ENCODE results near the gene CPNE2.

Gene CPNE2

DNA sequence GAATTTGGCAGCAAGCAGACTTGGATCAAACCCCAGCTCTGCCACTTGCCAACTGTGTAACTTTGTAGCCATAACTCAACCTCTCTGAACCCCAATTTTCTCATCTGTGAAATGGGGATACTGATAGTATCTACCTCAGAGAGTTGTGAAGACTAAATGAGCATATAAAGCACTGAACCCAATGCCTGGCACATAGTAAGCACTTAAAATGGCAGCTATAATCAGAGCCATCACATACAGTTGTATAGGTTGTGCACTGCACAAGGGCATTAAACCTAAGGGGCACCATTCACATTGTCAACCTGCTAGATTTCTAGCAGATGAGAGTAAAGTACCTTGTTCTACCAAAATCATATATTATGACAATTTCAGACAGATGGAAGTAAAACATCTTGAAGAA is 10.6 kb upstream of the CPNE2 start:
- H3K79me2 ChIP-seq (ENCODE audit: insufficient read depth, low read length): no peaks in the 10 kb centered on the region
- H3K4me3 ChIP-seq (ENCODE audit: low read depth, low read length, poor library complexity, severe bottlenecking): no peak overlapping the region
- H3K36me3 ChIP-seq (ENCODE audit: insufficient read depth, low read length): no peaks in the 10 kb centered on the region
- H3K4me1 ChIP-seq (ENCODE audit: insufficient read depth, low read length, severe bottlenecking): peaks cover 20% of the 10 kb centered on the region
- H3K9me2 ChIP-seq (ENCODE audit: low read depth, low read length): no peaks in the 10 kb centered on the region
- H3K9ac ChIP-seq (ENCODE audit: low read length): no peak overlapping the region
- H3F3A ChIP-seq (ENCODE audit: insufficient read depth, low read length): no peaks in the 10 kb centered on the region
- H3K4me2 ChIP-seq (ENCODE audit: low read length): no peak overlapping the region
- no peak for TF ChIP-seq EZH2 (IDR thresholded peaks at IDR 0.05; ENCODE audit: borderline replicate concordance, low read length)
- no peak overlapping the region for H2AFZ ChIP-seq (ENCODE audit: low read length)
- no peaks in the 10 kb centered on the region for H4K20me1 ChIP-seq (ENCODE audit: insufficient read depth, low read length)
- no peak overlapping the region for H3K27ac ChIP-seq (ENCODE audit: low read depth, low read length, poor library complexity, severe bottlenecking)
- no peaks in the 10 kb centered on the region for H3K9me3 ChIP-seq (ENCODE audit: low read length)
- H3K27me3 ChIP-seq (ENCODE audit: insufficient read depth, low read length): no peaks in the 10 kb centered on the region

DNA sequence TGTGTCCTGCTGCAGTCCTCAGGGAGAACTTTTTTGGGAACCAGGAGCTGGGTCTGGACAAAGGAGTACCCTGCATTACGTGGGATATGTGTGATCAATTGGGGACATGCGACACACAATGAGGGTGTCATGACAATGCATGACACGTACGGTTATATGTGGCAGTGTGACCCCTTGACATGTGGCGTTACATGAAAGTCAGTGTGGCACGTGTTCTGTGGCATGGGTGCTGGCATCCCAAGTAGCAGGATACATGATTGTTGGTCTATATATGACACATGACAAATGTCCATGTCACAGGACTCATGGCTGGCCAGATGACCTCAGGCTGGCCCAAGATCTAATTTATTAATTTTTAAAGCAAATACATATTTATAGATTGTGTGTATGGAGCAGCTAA is 9.7 kb upstream of the CPNE2 start:
- H3K27ac ChIP-seq (ENCODE audit: low read depth, low read length, poor library complexity, severe bottlenecking): no peak overlapping the region
- no peak overlapping the region for H3K4me2 ChIP-seq (ENCODE audit: low read length)
- H2AFZ ChIP-seq (ENCODE audit: low read length): no peak overlapping the region
- no peaks in the 10 kb centered on the region for H3K9me3 ChIP-seq (ENCODE audit: low read length)
- TF ChIP-seq, protein P1, sequence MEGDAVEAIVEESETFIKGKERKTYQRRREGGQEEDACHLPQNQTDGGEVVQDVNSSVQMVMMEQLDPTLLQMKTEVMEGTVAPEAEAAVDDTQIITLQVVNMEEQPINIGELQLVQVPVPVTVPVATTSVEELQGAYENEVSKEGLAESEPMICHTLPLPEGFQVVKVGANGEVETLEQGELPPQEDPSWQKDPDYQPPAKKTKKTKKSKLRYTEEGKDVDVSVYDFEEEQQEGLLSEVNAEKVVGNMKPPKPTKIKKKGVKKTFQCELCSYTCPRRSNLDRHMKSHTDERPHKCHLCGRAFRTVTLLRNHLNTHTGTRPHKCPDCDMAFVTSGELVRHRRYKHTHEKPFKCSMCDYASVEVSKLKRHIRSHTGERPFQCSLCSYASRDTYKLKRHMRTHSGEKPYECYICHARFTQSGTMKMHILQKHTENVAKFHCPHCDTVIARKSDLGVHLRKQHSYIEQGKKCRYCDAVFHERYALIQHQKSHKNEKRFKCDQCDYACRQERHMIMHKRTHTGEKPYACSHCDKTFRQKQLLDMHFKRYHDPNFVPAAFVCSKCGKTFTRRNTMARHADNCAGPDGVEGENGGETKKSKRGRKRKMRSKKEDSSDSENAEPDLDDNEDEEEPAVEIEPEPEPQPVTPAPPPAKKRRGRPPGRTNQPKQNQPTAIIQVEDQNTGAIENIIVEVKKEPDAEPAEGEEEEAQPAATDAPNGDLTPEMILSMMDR (IDR thresholded peaks at IDR 0.05; ENCODE audit: low read length): no peak
- no peak for TF ChIP-seq EZH2 (IDR thresholded peaks at IDR 0.05; ENCODE audit: borderline replicate concordance, low read length)
- no peaks in the 10 kb centered on the region for H4K20me1 ChIP-seq (ENCODE audit: insufficient read depth, low read length)
- H3K27me3 ChIP-seq (ENCODE audit: insufficient read depth, low read length): no peaks in the 10 kb centered on the region
- H3K9ac ChIP-seq (ENCODE audit: low read length): no peak overlapping the region
- H3K4me1 ChIP-seq (ENCODE audit: insufficient read depth, low read length, severe bottlenecking): peaks cover 20% of the 10 kb centered on the region
- no peak overlapping the region for H3K4me3 ChIP-seq (ENCODE audit: low read depth, low read length, poor library complexity, severe bottlenecking)
- no peaks in the 10 kb centered on the region for H3K36me3 ChIP-seq (ENCODE audit: insufficient read depth, low read length)
- no peaks in the 10 kb centered on the region for H3K9me2 ChIP-seq (ENCODE audit: low read depth, low read length)
- H3F3A ChIP-seq (ENCODE audit: insufficient read depth, low read length): no peaks in the 10 kb centered on the region
- H3K79me2 ChIP-seq (ENCODE audit: insufficient read depth, low read length): no peaks in the 10 kb centered on the region

GRCh38 chr16:57083485-57084126 is 8.8 kb upstream of the CPNE2 start:
- Histone ChIP-seq H3K27me3 (ENCODE audit: insufficient read depth, low read length) (no peaks in the 10 kb centered on the region), H3K4me3 (ENCODE audit: low read depth, low read length, poor library complexity, severe bottlenecking) (no peak overlapping the region), H3K9me2 (ENCODE audit: low read depth, low read length) (no peaks in the 10 kb centered on the region), H4K20me1 (ENCODE audit: insufficient read depth, low read length) (no peaks in the 10 kb centered on the region), H3K27ac (ENCODE audit: low read depth, low read length, poor library complexity, severe bottlenecking) (no peak overlapping the region), H2AFZ (ENCODE audit: low read length) (no peak overlapping the region), H3K4me2 (ENCODE audit: low read length) (no peak overlapping the region), H3K9me3 (ENCODE audit: low read length) (no peaks in the 10 kb centered on the region), H3F3A (ENCODE audit: insufficient read depth, low read length) (no peaks in the 10 kb centered on the region), H3K79me2 (ENCODE audit: insufficient read depth, low read length) (no peaks in the 10 kb centered on the region), H3K9ac (ENCODE audit: low read length) (no peak overlapping the region), H3K36me3 (ENCODE audit: insufficient read depth, low read length) (no peaks in the 10 kb centered on the region), H3K4me1 (ENCODE audit: insufficient read depth, low read length, severe bottlenecking) (peaks cover 21% of the 10 kb centered on the region)
- TF ChIP-seq, protein P1 (IDR thresholded peaks at IDR 0.05; ENCODE audit: low read length): no peak
- TF ChIP-seq EZH2 (IDR thresholded peaks at IDR 0.05; ENCODE audit: borderline replicate concordance, low read length): no peak

GRCh38 chr16:57084257-57084770 is 8.1 kb upstream of the CPNE2 start:
- H3K9ac ChIP-seq (ENCODE audit: low read length): no peak overlapping the region; the same call in 1 of the 2 replicates
- no peaks in the 10 kb centered on the region for H3K36me3 ChIP-seq (ENCODE audit: insufficient read depth, low read length)
- peak overlapping the region; percentile 66 for H3K27ac ChIP-seq (ENCODE audit: low read depth, low read length, poor library complexity, severe bottlenecking)
- no peaks in the 10 kb centered on the region for H3K27me3 ChIP-seq (ENCODE audit: insufficient read depth, low read length)
- no peaks in the 10 kb centered on the region for H3K9me3 ChIP-seq (ENCODE audit: low read length)
- no peaks in the 10 kb centered on the region for H4K20me1 ChIP-seq (ENCODE audit: insufficient read depth, low read length)
- no peak for TF ChIP-seq EZH2 (IDR thresholded peaks at IDR 0.05; ENCODE audit: borderline replicate concordance, low read length)
- TF ChIP-seq, protein P1 (IDR thresholded peaks at IDR 0.05; ENCODE audit: low read length): peak; percentile 98
- H3F3A ChIP-seq (ENCODE audit: insufficient read depth, low read length): no peaks in the 10 kb centered on the region
- no peak overlapping the region for H2AFZ ChIP-seq (ENCODE audit: low read length)
- no peak overlapping the region for H3K4me3 ChIP-seq (ENCODE audit: low read depth, low read length, poor library complexity, severe bottlenecking)
- H3K9me2 ChIP-seq (ENCODE audit: low read depth, low read length): no peaks in the 10 kb centered on the region
- no peaks in the 10 kb centered on the region for H3K79me2 ChIP-seq (ENCODE audit: insufficient read depth, low read length)
- H3K4me2 ChIP-seq (ENCODE audit: low read length): no peak overlapping the region
- H3K4me1 ChIP-seq (ENCODE audit: insufficient read depth, low read length, severe bottlenecking): peaks cover 28% of the 10 kb centered on the region

Measured in OCI-LY1 (cell line).